ENCODE measurements around the gene CPNE1.

The CPNE1 gene

DNA sequence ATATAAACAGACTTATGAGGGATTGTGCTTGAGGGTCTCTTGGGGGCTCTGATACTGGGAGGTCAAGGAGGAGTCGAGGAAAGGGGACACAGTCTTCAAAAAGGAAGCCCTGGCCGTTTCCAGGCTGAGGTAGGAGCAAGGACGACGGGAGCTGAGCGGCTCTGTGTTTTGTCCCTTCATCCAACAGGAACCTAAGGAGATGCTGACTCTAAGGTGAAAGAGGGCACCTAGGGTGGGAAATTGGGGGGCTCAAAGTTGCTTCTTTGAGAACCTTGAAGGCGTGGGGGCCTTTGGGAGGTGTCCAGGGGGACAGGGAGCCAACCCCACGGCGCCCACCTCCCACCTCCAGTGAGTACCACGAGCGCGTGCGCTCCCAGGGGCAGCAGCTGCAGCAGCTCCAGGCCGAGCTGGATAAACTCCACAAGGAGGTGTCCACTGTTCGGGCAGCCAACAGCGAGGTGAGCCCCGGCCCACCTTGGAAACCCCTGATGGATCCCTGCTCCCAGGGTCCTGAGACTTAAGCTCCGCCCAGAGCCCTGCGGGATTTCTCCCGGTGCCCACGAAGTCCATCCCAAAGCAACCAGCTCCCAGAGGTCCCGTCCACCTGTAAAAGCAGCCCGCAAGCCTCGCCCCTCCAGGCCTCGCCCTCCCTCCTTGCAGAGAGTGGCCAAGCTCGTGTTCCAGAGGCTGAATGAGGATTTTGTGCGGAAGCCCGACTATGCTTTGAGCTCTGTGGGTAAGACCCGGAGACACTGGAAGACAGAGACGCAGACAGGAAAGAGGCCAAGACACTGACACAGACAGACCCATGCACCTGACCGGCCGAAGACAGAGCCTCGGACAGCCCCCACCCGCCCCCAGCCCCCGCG, 46.2 kb downstream of the CPNE1 start:
- no peak for DNase-seq

DNA sequence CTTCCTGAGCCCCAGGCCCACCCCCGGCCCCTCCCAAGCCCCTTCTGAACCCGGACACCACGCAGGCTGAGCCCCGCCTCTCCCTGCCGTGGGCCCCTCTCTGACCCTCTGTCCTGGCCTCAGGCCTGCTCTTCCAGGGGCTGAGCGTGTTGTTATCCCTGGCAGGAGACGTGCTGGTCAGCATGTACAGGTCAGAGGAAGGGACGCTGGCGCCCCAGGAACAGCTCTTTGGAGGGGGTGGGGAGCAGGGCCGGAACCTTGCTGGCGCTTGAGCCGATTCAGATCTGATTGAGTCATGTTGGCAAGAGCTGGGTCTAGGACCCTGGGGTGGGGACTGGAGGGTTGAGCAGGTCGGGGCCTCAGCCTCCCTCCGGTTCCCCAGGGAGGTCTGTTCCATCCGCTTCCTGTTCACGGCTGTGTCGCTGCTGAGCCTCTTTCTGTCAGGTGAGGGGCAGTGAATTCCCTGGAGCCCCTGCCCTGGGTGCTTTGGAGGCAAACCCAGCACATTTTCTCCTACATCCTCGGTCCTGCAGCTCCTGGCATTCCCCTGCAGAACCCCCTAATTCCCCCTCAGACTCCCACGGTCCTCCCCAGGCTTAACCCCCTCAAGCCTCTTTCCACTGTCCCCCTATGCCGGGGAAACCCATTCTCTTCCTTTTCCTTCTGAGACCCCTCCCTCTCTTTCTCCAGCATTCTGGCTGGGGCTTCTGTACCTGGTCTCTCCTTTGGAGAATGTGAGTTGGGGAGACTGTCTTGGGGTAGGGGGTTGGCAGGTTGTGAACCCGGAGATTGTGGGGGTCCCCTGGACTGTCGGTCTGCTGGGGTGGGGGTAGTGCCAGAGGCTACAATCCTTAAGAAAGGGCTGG, 47.1 kb downstream of the CPNE1 start:
- DNase-seq, result peak; percentile 80

- peak; percentile 41 for DNase-seq
These were observed 48.0 kb downstream of the CPNE1 start for GRCh38 chr20:35616465-35617396.

DNA sequence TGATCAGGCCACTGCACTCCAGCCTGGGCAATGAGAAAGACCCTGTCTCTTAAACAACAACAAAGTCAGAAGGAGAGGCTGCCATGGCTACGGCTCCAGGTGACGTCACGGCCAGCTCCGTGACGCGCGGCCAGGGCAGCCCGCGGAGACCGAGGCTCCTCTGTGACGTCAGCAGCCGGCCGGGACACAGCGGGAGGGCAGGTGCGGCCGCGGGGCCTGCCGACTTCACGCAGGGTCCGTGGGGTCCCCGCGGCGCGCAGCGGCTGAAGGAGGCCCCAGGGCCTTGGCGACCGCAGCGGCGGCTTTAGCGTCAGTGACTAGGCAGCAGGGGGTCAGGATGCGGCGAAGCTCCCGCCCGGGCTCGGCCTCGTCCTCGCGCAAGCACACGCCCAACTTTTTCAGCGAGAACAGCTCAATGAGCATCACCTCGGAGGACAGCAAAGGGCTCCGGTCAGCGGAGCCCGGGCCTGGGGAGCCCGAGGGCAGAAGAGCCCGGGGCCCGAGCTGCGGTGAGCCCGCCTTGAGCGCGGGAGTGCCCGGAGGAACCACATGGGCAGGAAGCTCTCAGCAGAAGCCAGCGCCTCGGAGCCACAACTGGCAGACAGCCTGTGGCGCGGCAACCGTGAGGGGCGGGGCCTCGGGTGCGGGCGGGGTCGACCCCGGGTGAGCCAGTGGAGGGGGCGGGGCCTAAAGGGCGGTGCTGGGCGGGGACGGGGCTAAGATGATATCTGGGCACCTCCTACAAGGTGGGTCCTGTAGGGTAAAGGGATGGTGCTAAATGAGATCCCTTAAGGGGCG, 48.8 kb downstream of the CPNE1 start, which contains the start of gene SPAG4:
TSS of gene SPAG4 (plus strand) at position 163 of the 798 bp plus-strand sequence. CDS start at position 338, 175 bp downstream.
- DNase-seq, result peak; percentile 98

DNA sequence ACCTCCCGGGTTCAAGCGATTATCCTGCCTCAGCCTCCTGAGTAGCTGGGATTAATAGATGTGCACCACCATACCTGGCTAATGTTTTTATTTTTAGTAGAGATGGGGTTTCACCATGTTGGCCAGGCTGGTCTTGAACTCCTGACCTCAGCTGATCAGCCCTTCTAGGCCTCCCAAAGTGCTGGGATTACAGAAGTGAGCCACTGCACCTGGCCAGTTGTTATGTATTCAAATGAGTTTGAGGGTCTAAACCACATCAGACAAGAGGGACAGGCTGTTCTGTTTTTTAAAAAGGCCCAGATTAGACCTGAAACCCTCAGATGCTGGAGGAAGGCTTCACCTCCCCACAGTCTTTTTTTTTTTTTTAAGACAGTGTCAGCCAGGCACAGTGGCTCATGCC, 53.2 kb downstream of the CPNE1 start:
- DNase-seq, result no peak

- no peak for DNase-seq
These were observed 53.8 kb downstream of the CPNE1 start for GRCh38 chr20:35610833-35611427.

GRCh38 chr20:35607003-35607735, 57.5 kb downstream of the CPNE1 start:
- no peak for DNase-seq

- DNase-seq, result no peak
These were observed 58.6 kb downstream of the CPNE1 start for GRCh38 chr20:35606127-35606526.

DNA sequence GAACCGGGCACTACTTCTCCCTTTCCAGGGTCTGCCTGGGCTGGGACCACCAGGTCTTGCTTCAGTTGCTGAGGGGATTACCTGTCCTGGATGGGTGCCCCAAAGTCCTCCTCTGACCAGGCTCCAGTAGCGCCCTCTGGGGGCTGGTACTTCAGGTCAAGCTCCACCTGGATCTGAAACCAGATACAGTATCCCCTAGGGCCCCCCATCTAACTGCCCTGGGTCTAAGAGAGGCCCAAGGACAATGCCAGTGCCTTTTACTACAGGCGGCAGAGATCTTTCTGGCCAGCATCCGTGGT, 60.3 kb downstream of the CPNE1 start:
- DNase-seq, result peak; percentile 9

GRCh38 chr20:35603695-35604448, 60.8 kb downstream of the CPNE1 start:
- DNase-seq, result no peak

DNA sequence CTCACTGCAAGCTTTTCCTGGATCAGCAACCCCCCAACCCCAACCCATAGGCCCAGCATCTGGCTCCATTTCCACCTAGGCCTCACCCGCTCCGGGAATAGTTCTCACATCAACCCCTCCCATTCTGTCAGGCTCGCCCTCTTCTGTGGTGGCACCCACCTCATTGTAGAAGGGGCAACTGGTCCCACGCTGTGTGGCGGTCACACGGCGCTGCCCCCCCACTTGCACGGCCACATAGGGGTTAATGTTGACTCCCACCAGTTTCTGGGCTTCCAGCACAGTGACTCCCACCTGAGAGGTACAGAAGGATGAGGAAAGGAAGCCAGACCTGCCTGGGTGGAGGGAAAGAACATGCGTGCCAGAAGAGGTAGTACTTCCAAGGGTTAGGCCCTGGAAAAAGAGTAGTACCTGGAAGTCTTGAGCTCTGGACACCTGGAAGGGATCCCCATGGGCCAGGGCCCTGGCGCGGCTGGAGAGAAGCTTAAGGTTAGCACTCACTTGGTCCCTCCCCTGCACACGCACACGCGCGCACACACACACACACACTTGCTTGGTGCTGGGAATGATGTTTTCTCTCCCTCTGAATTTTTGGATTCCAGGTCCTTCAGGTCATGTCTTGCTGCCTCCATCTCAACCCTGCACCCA, 61.7 kb downstream of the CPNE1 start:
- no peak for DNase-seq

DNA sequence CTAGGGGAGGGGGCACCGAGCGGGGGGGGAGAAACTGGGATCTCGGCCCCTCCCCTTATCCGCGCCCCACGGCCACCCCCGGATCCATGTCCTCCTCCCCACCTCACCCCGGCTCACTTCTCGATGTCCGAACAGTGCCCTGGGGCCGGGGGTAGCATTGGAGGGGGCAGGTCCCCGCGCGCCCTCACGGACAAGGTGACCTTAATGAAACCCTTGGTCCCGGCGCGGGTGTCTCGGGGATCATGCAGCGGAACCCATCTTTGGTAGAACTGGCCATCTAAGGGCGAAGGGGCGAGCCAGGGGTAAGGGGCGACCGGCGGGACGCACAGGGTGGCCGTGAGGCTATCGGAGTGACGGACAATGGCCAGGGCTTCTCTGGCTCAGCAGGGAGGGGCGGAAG, 62.7 kb downstream of the CPNE1 start:
- no peak for DNase-seq

GRCh38 chr20:35600993-35601973, 63.4 kb downstream of the CPNE1 start:
- DNase-seq, result peak; percentile 58

- DNase-seq, result no peak
These were observed 64.3 kb downstream of the CPNE1 start for GRCh38 chr20:35600176-35600992.

- no peak for DNase-seq
These were observed 65.0 kb downstream of the CPNE1 start for GRCh38 chr20:35599776-35600120.

DNA sequence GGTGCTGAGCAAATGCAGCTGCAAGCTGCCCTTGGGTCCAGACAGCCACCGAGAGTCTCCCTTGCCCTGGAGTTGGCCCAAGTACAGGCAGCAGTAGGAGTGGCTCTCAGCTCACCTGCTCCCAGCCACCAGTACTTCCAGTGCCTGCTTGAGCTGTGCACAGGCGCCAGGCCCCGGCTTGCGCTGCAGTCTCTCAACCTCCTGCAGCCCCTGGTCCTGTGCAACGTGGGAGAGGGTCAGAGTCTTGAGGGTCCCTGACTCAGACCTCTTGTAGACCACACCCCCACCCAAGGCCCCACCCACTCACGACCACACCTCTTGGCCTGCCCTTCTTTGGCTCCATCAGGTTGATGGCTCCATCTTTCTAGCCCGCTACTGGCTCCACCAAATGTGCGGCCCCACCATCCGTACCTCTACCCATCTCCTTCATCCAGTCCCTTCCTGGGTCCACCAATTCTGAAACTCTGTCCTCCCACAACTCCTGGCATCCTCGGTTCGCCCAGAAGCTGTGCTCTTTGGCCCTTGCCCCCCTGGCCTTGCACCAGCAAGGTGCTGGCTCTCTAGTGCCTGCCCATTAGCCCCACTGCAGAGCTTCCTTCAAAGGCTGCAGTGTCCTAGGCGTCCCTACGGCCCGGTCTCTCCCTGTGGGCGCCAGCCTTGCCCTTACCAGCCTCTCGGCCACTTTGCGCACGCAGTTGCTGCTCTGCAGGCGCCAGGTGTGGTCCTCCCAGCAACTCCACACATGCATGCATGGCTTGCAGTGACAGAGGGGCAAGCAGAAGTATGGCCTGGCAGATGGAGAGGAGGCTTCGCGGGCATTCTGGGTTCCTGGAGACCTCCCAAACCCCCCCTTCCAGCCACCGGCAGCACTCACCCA, 65.6 kb downstream of the CPNE1 start:
- DNase-seq, result no peak

Data from NCI-H526 treated with DMSO at 0.1 percent for 48 hours (cell line).